Astrocyte (in vitro differentiated cells and primary cell): ENCODE measurements around the gene STK35.

Experiments used
- CTCF ChIP-seq: IDR thresholded peaks from 2 replicates; pipeline ENCODE4 v1.5.1; 2011; ENCODE audit warnings: low read depth, mild to moderate bottlenecking, inconsistent platforms, low read length, moderate library complexity; ENCODE audit not compliant: insufficient read depth
- EZH2 ChIP-seq: IDR thresholded peaks from 2 replicates; pipeline ENCODE4 v1.6.1; 2012; ENCODE audit warnings: mild to moderate bottlenecking, low read length, inconsistent platforms; ENCODE audit not compliant: insufficient read depth

GRCh38 chr20:2086177-2086979 lies 15.2 kb upstream of the STK35 start:
- TF ChIP-seq EZH2: no peak
- no peak for TF ChIP-seq CTCF
